ENCODE results near the gene GPI.
"Not testable (repeated sequence)": the region's sequence is repeated elsewhere in the genome, so short reads cannot be mapped to it uniquely, and the experiment has no call there.

GPI gene

GRCh38 chr19:34368338-34368737 lies 3.3 kb downstream of the GPI start:
- no peak for DNase-seq (ENCODE audit: low read depth)

DNA sequence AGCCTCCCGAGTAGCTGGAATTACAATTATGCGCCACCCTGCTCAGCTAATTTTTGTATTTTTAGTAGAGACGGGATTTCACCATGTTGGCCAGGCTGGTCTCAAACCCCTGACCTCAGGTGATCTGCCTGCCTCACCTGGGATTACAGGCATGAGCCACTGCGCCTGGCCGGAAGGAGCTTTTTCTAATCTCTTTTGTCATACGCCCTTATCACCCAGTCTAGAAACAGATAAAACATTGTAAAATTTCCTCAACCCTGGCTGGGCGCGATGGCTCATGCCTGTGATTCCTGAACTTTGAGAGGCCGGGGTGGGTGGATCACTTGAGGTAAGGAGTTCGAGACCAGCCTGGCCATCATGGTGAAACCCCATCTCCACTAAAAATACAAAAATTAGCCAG lies 4.2 kb downstream of the GPI start:
- DNase-seq (ENCODE audit: low read depth): not testable (repeated sequence)

GRCh38 chr19:34370117-34370516 lies 5.1 kb downstream of the GPI start:
- DNase-seq (ENCODE audit: low read depth): no peak

GRCh38 chr19:34370983-34371382 lies 6.0 kb downstream of the GPI start:
- no peak for DNase-seq (ENCODE audit: low read depth)

DNA sequence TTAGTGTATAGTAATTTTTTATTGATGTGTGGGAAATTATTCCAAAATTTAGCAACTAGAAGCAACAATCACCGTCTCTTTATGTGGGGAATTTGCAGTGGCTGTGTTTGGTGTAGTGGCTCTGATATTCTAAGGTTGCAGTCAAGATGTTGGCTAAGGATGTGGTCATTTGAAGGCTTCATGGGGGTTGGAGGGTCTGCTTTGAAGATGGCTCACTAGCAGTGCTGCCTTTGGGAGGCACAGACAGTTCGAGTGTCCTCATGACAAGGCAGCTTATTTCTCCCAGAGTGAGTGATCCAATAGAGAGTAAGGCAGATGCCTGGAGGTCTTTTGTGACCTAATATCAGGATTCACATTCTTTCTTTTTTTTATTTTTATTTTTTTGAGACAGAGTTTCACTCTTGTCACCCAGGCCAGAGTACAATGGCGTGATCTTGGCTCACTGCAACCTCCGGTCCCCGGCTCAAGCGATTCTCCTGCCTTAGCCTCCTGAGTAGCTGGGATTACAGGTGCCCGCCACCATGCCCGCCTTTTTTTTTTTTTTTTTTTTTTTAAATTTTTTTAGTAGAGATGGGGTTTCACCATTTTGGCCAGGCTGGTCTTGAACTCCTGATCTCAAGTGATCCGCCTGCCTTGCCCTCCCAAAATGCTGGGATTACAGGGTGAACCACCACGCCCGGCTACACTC lies 8.7 kb downstream of the GPI start:
- no peak for DNase-seq (ENCODE audit: low read depth)

DNA sequence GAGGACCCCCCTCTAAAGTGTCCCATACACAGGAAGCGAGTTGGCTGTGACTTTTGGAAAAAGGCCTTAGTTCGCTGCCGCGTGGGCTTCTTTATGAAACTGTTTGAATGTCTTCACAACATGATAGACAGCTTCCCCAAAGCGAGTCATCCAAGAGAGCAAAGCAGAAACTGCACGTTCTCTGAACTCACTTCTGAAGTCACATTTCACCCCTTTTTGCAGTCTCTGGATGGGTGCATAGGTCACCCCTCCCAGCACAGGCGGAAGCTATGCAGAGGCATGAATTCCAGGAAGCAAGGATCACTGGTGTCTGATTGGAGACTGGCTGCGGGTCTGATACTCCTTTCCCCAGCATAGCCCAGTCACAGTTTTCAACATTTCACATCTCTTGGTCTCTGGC lies 10.6 kb downstream of the GPI start:
- no peak for DNase-seq (ENCODE audit: low read depth)

- DNase-seq (ENCODE audit: low read depth): no peak
These were observed 15.7 kb downstream of the GPI start for GRCh38 chr19:34380639-34381241.

GRCh38 chr19:34381399-34382251 lies 16.6 kb downstream of the GPI start:
- DNase-seq (ENCODE audit: low read depth): no peak

DNA sequence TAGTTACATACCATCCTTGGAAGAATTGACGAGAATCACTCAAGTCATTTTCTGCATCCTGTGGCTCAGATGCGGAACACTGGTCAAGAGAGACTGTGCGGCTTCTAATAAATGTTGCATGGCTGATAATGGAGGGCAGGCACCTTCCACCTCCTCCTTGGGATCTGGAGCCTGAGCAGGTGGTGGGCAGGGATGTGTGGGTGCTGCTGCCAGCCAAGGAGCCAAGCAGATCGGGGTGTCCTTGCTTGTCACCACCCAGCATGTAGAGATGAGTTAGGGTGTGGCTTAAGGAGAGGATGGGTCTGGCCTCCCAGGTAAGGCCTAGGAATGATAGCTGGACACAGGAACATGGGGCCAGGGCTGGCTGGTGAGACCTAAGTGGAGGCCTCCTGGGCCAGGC lies 17.5 kb downstream of the GPI start:
- no peak for DNase-seq (ENCODE audit: low read depth)

- DNase-seq (ENCODE audit: low read depth): no peak
These were observed 18.6 kb downstream of the GPI start for GRCh38 chr19:34383599-34383998.

- DNase-seq (ENCODE audit: low read depth): no peak
These were observed 21.8 kb downstream of the GPI start for GRCh38 chr19:34386645-34387445.

- no peak for DNase-seq (ENCODE audit: low read depth)
These were observed 22.4 kb downstream of the GPI start for GRCh38 chr19:34387446-34387810.

GRCh38 chr19:34388745-34389144 lies 23.7 kb downstream of the GPI start:
- not testable (repeated sequence) for DNase-seq (ENCODE audit: low read depth)

DNA sequence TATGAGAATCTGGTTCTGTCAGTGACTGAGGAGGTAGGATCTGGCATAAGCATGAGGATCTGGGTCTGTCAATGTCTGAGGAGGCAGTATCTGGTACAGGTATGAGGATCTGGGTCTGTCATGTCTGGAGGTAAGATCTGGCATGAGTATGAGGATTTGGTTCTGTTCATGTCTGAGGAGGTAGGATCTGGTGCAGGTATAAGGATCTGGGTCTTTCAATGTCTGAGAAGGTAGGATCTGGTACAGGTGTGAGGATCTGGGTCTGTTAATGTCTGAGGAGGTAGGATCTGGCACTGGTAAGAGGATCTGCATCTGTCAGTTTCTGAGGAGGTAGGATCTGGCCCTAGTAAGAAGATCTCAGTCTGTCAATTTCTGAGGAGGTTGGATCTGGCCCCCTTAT lies 26.8 kb downstream of the GPI start:
- DNase-seq (ENCODE audit: low read depth): no peak

DNA sequence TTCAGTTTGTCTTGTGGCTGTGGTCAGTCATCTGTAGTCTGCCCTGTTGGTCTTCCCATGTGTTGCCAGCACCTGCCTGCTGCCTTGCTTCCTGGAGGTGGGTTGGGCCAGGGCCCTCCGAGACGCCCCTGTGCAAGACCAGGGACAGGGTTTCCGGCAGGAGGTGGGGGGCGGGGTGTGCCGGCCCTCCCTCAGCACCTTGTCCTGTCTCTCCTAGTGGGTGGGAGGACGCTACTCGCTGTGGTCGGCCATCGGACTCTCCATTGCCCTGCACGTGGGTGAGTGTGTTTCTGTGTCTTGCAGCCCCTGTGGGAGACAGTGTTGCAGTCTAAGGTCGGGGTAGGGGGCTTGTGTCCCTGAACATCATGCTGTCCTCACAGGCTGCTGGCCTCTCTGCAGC lies 28.0 kb downstream of the GPI start:
- no peak for DNase-seq (ENCODE audit: low read depth)

- no peak for DNase-seq (ENCODE audit: low read depth)
These were observed 28.6 kb downstream of the GPI start for GRCh38 chr19:34393629-34394028.

DNA sequence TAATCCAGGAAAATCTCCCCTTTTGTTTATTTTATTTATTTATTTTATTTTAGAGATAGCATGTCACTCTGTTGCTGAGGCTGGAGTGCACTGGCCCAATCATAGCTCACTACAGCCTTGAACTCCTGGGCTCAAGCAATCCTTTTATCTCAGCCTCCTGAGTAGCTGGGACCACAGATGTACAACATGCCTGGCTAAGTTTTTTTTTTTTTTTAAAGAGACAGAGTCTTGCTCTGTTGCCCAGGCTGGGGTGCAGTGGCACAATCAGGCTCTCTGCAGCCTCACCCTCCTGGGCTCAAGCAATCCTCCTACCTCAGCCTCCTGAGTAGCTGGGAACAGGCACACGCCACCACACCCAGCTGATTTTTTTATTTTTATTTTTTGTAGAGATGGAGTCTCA lies 32.9 kb downstream of the GPI start:
- no peak for DNase-seq (ENCODE audit: low read depth)

DNA sequence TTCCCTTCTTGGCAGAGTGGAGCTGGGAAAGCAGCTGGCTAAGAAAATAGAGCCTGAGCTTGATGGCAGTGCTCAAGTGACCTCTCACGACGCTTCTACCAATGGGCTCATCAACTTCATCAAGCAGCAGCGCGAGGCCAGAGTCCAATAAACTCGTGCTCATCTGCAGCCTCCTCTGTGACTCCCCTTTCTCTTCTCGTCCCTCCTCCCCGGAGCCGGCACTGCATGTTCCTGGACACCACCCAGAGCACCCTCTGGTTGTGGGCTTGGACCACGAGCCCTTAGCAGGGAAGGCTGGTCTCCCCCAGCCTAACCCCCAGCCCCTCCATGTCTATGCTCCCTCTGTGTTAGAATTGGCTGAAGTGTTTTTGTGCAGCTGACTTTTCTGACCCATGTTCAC lies 34.9 kb downstream of the GPI start:
- no peak for DNase-seq (ENCODE audit: low read depth)

DNA sequence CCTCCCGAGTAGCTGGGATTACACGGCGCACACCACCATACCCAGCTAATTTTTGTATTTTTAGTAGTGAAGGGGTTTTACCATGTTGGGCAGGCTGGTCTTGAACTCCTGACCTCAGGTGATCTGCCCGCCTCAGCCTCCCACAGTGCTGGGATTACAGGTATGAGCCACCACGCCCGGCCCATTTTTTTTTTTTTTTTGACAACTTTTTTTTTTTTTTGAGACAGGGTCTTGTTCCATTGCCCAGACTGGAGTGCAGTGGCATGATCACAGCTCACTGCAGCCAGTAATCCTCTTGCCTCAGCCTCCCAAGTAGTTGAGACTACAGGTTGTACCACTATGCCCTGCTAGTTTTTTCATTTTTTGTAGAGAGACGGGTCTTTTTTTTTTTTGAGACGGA lies 35.8 kb downstream of the GPI start:
- DNase-seq (ENCODE audit: low read depth): not testable (repeated sequence)

GRCh38 chr19:34402074-34402600 lies 37.1 kb downstream of the GPI start:
- no peak for DNase-seq (ENCODE audit: low read depth)

DNA sequence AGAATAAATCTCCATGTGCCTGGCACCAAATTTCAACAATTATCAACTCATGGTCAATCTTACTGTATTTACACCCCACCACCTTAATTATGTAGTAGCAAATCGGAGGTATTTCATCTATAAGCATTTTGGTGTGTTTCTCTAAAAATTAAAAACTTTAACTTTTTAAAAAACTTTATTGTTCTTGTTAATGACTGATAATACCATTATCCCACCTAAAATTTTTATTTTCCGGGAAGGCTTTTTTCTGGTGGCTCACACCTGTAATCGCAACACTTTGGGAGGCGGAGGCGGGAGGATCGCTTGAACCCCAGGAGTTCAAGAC lies 38.8 kb downstream of the GPI start:
- no peak for DNase-seq (ENCODE audit: low read depth)

All from HS-27A (cell line).